H9 (cell line): ENCODE measurements around the gene DLG2. TPM values are rescaled to one million over a fixed set of nuclear protein-coding genes. Genes with fewer than 3 reads are reported as not detected.
A peak's percentile ranks its signal among the peaks of the same experiment; 100 is the strongest.

ENCODE experiments used
- DNase-seq: peaks from one replicate; pipeline ENCODE4 v3.0.0-alpha.2; 2017
- H2AFZ ChIP-seq: one replicate; pipeline ENCODE4 v1.6.1; 2013; ENCODE audit warnings: mild to moderate bottlenecking, low read length, control low read depth, moderate library complexity
- H2AK5ac ChIP-seq: 2 replicates; pipeline ENCODE4 v1.6.1; 2013; ENCODE audit warnings: low read length, control low read depth, mixed read lengths; ENCODE audit not compliant: insufficient read length
- H2BK120ac ChIP-seq: one replicate; pipeline ENCODE4 v1.6.1; 2013; ENCODE audit warnings: low read depth, mild to moderate bottlenecking, low read length, control low read depth, inconsistent platforms; ENCODE audit not compliant: poor library complexity, severe bottlenecking
- H2BK12ac ChIP-seq: 2 replicates; pipeline ENCODE4 v1.6.1; 2013; ENCODE audit warnings: low read length, control low read depth, mixed read lengths, low read depth; ENCODE audit not compliant: insufficient read length
- H2BK15ac ChIP-seq: 2 replicates; pipeline ENCODE4 v1.6.1; 2013; ENCODE audit warnings: low read depth, low read length, control low read depth
- H2BK20ac ChIP-seq: one replicate; pipeline ENCODE4 v1.6.1; 2013; ENCODE audit warnings: low read depth, mild to moderate bottlenecking, low read length, control low read depth, inconsistent platforms; ENCODE audit not compliant: poor library complexity, severe bottlenecking
- H2BK5ac ChIP-seq: 2 replicates; pipeline ENCODE4 v1.6.1; 2013; ENCODE audit warnings: low read length, control low read depth, mixed read lengths; ENCODE audit not compliant: insufficient read length
- H3K14ac ChIP-seq: 2 replicates; pipeline ENCODE4 v1.6.1; 2013; ENCODE audit warnings: low read length, control low read depth; ENCODE audit not compliant: insufficient read depth
- H3K18ac ChIP-seq: 2 replicates; pipeline ENCODE4 v1.6.1; 2013; ENCODE audit warnings: low read depth, mild to moderate bottlenecking, mixed read lengths, low read length, control low read depth; ENCODE audit not compliant: insufficient read length
- H3K23ac ChIP-seq: 2 replicates; pipeline ENCODE4 v1.6.1; 2013; ENCODE audit warnings: low read length, control low read depth, mixed read lengths, low read depth; ENCODE audit not compliant: insufficient read length
- H3K23me2 ChIP-seq: 2 replicates; pipeline ENCODE4 v1.6.1; 2013; ENCODE audit warnings: low read depth, mild to moderate bottlenecking, mixed read lengths, low read length, control low read depth; ENCODE audit not compliant: insufficient read length, poor library complexity, severe bottlenecking
- H3K27ac ChIP-seq: 2 replicates; pipeline ENCODE4 v1.5.1; 2013; ENCODE audit warnings: low read length, control low read depth, mixed read lengths, low read depth; ENCODE audit not compliant: insufficient read length
- H3K27me3 ChIP-seq: 2 replicates; pipeline ENCODE4 v1.6.1; 2013; ENCODE audit warnings: low read length, control low read depth, inconsistent platforms; ENCODE audit not compliant: insufficient read depth
- H3K4ac ChIP-seq: 2 replicates; pipeline ENCODE4 v1.6.1; 2013; ENCODE audit warnings: low read depth, mild to moderate bottlenecking, control low read depth, inconsistent platforms, low read length, moderate library complexity
- H3K4me1 ChIP-seq: 2 replicates; pipeline ENCODE4 v1.6.1; 2013; ENCODE audit warnings: low read length, control low read depth, inconsistent platforms; ENCODE audit not compliant: insufficient read depth
- H3K4me2 ChIP-seq: 2 replicates; pipeline ENCODE4 v1.6.1; 2013; ENCODE audit warnings: low read length, control low read depth, mixed read lengths; ENCODE audit not compliant: insufficient read length, insufficient read depth
- H3K56ac ChIP-seq: 2 replicates; pipeline ENCODE4 v1.6.1; 2013; ENCODE audit warnings: low read depth, mild to moderate bottlenecking, mixed read lengths, low read length, control low read depth; ENCODE audit not compliant: insufficient read length
- H3K79me1 ChIP-seq: 2 replicates; pipeline ENCODE4 v1.6.1; 2013; ENCODE audit warnings: low read depth, mild to moderate bottlenecking, moderate library complexity, low read length, control low read depth, inconsistent platforms; ENCODE audit not compliant: insufficient read depth, poor library complexity, severe bottlenecking
- H3K79me2 ChIP-seq: 2 replicates; pipeline ENCODE4 v1.6.1; 2013; ENCODE audit warnings: low read length, control low read depth, inconsistent platforms; ENCODE audit not compliant: insufficient read depth
- H3K9ac ChIP-seq: 2 replicates; pipeline ENCODE4 v1.6.1; 2013; ENCODE audit warnings: low read length, control low read depth, mixed read lengths; ENCODE audit not compliant: insufficient read length; ENCODE audit errors: extremely low read depth
- H3K9me3 ChIP-seq: one replicate; pipeline ENCODE4 v1.6.1; 2013; ENCODE audit warnings: low read depth, low read length, inconsistent platforms; ENCODE audit not compliant: control insufficient read depth
- H3T11ph ChIP-seq: one replicate; pipeline ENCODE4 v1.6.1; 2013; ENCODE audit warnings: mild to moderate bottlenecking, low read length, control low read depth, inconsistent platforms
- H4K20me1 ChIP-seq: one replicate; pipeline ENCODE4 v1.6.1; 2013; ENCODE audit not compliant: control insufficient read depth, insufficient read length, insufficient read depth
- H4K5ac ChIP-seq: 2 replicates; pipeline ENCODE4 v1.6.1; 2013; ENCODE audit warnings: low read depth, mild to moderate bottlenecking, mixed read lengths, low read length, control low read depth; ENCODE audit not compliant: insufficient read length
- H4K8ac ChIP-seq: replicated peaks from 2 replicates; pipeline ENCODE4 v1.6.1; 2013; ENCODE audit warnings: low read length, control low read depth, mixed read lengths, low read depth; ENCODE audit not compliant: insufficient read length
- H4K91ac ChIP-seq: 2 replicates; pipeline ENCODE4 v1.6.1; 2013; ENCODE audit warnings: low read depth, mild to moderate bottlenecking, moderate library complexity, mixed read lengths, low read length, control low read depth; ENCODE audit not compliant: insufficient read length
- H3K27ac Mint-ChIP-seq, 3 experiments: 2 replicates in 2 of 3; 3 replicates in 1 of 3; pipeline ENCODE4 v1.8.0; 2020 to 2021; ENCODE audit warnings: mixed read lengths in 3 of 3, mild to moderate bottlenecking in 1 of 3, moderate library complexity in 1 of 3
- H3K27me3 Mint-ChIP-seq: 2 replicates; pipeline ENCODE4 v1.8.0; 2021; ENCODE audit warnings: low read depth, mild to moderate bottlenecking, moderate library complexity, mixed read lengths
- H3K36me3 Mint-ChIP-seq, 3 experiments: 2 replicates in 2 of 3; 3 replicates in 1 of 3; pipeline ENCODE4 v1.8.0; 2020 to 2021; ENCODE audit warnings: low read depth in 3 of 3, mixed read lengths in 3 of 3; ENCODE audit not compliant: insufficient read depth in 1 of 3
- H3K4me1 Mint-ChIP-seq, 2 experiments: 2 replicates each; pipeline ENCODE4 v1.8.0; 2020; ENCODE audit warnings: mixed read lengths in 2 of 2
- H3K4me3 Mint-ChIP-seq, 2 experiments: 2 replicates in 1 of 2; 3 replicates in 1 of 2; pipeline ENCODE4 v1.8.0; 2020 to 2021; ENCODE audit warnings: mild to moderate bottlenecking in 2 of 2, mixed read lengths in 2 of 2, moderate library complexity in 1 of 2
- H3K9me3 Mint-ChIP-seq, 2 experiments: 2 replicates in 1 of 2; 3 replicates in 1 of 2; pipeline ENCODE4 v1.8.0; 2020; ENCODE audit warnings: mild to moderate bottlenecking in 2 of 2, mixed read lengths in 2 of 2, moderate library complexity in 1 of 2
- whole genome bisulfite sequencing: extraction: QIAGEN DNeasy Blood & Tissue Kit; methylation state at CpG from one replicate; pipeline ENCODE4 v1.1.7; 2013; ENCODE audit warnings: missing lambda C conversion rate, low lambda C conversion rate, mixed read lengths; ENCODE audit not compliant: insufficient read length; ENCODE audit errors: extremely low coverage; 5-methylcytosine and 5-hydroxymethylcytosine counted together
- total RNA-seq: library from RNA; stranded (reverse); gene quantifications from 2 replicates; pipeline ENCODE4 v1.2.1, GENCODE V29; 2021
- TF ChIP-seq, protein P1 (sequence below): fragments of 200-600 bp; sonication (generic); conservative IDR thresholded peaks from 3 replicates; pipeline ENCODE4 v1.8.0; 2021; ENCODE audit warnings: antibody characterized with exemption, mild to moderate bottlenecking

Gene DLG2
- total RNA-seq, 1 experiment from 2014 or later = 8.0 TPM

DNA sequence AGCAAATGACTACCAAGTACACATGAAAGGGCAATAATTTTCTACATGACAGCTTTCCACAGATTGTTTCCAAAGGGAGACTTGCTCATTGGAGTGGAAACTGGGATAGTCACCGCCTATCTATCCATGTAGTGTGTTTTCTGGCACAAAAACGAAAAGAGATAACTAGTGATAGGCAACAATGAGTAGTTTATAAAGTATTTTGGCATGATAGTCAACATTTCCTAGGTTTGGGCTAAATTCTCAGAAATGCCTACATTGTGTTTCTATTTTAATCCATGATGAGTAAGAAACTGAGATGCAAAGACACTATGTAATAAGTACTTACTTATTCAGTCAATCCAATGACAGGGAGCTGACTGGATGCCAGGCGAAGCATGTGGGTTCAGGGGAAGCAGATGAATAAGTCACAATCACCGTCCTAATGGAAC, 1129.1 kb downstream of the DLG2 start:
- Mint-ChIP-seq H3K9me3 (no peaks in the 10 kb centered on the region), H3K4me1 (no peaks in the 10 kb centered on the region), H3K27ac (peak overlapping the region in 1 of 3 experiments; percentile 61; a peak in 1 of 7 replicates), H3K27me3 (no peaks in the 10 kb centered on the region), H3K36me3 (no peaks in the 10 kb centered on the region), H3K4me3 (no peak overlapping the region)
- H3K4ac ChIP-seq = no peak overlapping the region
- H3T11ph ChIP-seq = no peak overlapping the region
- no peak overlapping the region for H2BK20ac ChIP-seq
- H3K4me1 ChIP-seq = no peaks in the 10 kb centered on the region
- H2BK15ac ChIP-seq = no peak overlapping the region
- H4K5ac ChIP-seq = no peak overlapping the region
- no peak overlapping the region for H2BK5ac ChIP-seq
- TF ChIP-seq, protein P1, sequence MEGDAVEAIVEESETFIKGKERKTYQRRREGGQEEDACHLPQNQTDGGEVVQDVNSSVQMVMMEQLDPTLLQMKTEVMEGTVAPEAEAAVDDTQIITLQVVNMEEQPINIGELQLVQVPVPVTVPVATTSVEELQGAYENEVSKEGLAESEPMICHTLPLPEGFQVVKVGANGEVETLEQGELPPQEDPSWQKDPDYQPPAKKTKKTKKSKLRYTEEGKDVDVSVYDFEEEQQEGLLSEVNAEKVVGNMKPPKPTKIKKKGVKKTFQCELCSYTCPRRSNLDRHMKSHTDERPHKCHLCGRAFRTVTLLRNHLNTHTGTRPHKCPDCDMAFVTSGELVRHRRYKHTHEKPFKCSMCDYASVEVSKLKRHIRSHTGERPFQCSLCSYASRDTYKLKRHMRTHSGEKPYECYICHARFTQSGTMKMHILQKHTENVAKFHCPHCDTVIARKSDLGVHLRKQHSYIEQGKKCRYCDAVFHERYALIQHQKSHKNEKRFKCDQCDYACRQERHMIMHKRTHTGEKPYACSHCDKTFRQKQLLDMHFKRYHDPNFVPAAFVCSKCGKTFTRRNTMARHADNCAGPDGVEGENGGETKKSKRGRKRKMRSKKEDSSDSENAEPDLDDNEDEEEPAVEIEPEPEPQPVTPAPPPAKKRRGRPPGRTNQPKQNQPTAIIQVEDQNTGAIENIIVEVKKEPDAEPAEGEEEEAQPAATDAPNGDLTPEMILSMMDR = no peak
- no peak overlapping the region for H2AK5ac ChIP-seq
- H4K8ac ChIP-seq = no peak overlapping the region
- no peak for DNase-seq
- no peaks in the 10 kb centered on the region for H3K27me3 ChIP-seq
- H3K18ac ChIP-seq = no peak overlapping the region
- H3K79me2 ChIP-seq = no peaks in the 10 kb centered on the region
- no peak overlapping the region for H3K23ac ChIP-seq
- no CpG with 5 or more reads among the region's 4 CpGs for WGBS
- H3K23me2 ChIP-seq = no peaks in the 10 kb centered on the region
- no peaks in the 10 kb centered on the region for H3K9me3 ChIP-seq
- H3K56ac ChIP-seq = no peak overlapping the region
- no peaks in the 10 kb centered on the region for H3K79me1 ChIP-seq
- no peak overlapping the region for H4K91ac ChIP-seq
- no peak overlapping the region for H2BK12ac ChIP-seq
- no peaks in the 10 kb centered on the region for H4K20me1 ChIP-seq
- H2AFZ ChIP-seq = no peak overlapping the region
- H3K9ac ChIP-seq = no peak overlapping the region
- H3K4me2 ChIP-seq = no peak overlapping the region
- H3K27ac ChIP-seq = no peak overlapping the region
- no peak overlapping the region for H2BK120ac ChIP-seq
- H3K14ac ChIP-seq = no peak overlapping the region
